HepG2 (cell line): ENCODE results near the gene PLA2G12B. TPM values are rescaled to one million over a fixed set of nuclear protein-coding genes. Genes with fewer than 3 reads are reported as not detected.

Experiments used
- ATAC-seq: fragments of 200-7000 bp; cut with Tn5 transposase; 3 replicates; pipeline ENCODE4 v1.9.1; 2020; ENCODE audit warnings: mild to moderate bottlenecking, moderate library complexity
- BruUV-seq: library from RNA; stranded (reverse); fragments of 400-500 nt; replicated peaks from 2 replicates; lab custom pipeline; 2021; lab: Mats Ljungman, UMichigan
- CTCF ChIA-PET: fragments of 300-600 bp; formaldehyde crosslinking; extraction: SDS; loops from one replicate; lab custom pipeline; 2021; ENCODE audit warnings: low total read pairs, inconsistent platforms, low intra/inter-chr PET ratio; lab: Yijun Ruan, JAX
- POLR2A ChIA-PET: fragments of 350-600 bp; sonication (Branson Sonifier 250); formaldehyde crosslinking; loops from one replicate; lab custom pipeline; 2020; ENCODE audit warnings: antibody characterized with exemption, inconsistent platforms; lab: Yijun Ruan, JAX
- DNase-seq: peaks from one replicate; pipeline ENCODE4 v3.0.0-alpha.2; 2015; ENCODE audit warnings: low spot score
- FAIRE-seq: peaks from 3 replicates; lab custom pipeline; 2011; peaks lifted over from hg19 to GRCh38; lab: Jason Lieb, UNC
- H2AFZ ChIP-seq: one replicate; pipeline ENCODE4 v1.6.1; 2011; ENCODE audit warnings: low read length, inconsistent platforms
- H3K27ac ChIP-seq: fragments of 300-600 bp; 3 replicates; pipeline ENCODE4 v1.8.0; 2011; ENCODE audit warnings: mixed run types, mild to moderate bottlenecking, mixed read lengths, low read length, inconsistent platforms; ENCODE audit not compliant: insufficient read depth; ENCODE audit errors: extremely low read length
- H3K27me3 ChIP-seq, 2 experiments: fragments of 200-600 bp in 1 of 2; 2 replicates in 1 of 2; 3 replicates in 1 of 2; pipeline versions ENCODE4 v1.6.0 to v1.8.0; 2011; ENCODE audit warnings: low read length in 2 of 2, mild to moderate bottlenecking in 2 of 2, moderate library complexity in 2 of 2, inconsistent platforms in 1 of 2; ENCODE audit not compliant: insufficient read depth in 2 of 2, control insufficient read depth in 1 of 2
- H3K36me3 ChIP-seq, 2 experiments: fragments of 200-600 bp in 1 of 2; replicated peaks in 1 of 2; 2 replicates in 1 of 2; 3 replicates in 1 of 2; pipeline versions ENCODE4 v1.5.1 to v1.8.0; 2011; ENCODE audit warnings: low read length in 2 of 2, inconsistent platforms in 1 of 2; ENCODE audit not compliant: insufficient read depth in 2 of 2, control insufficient read depth in 1 of 2
- H3K4me1 ChIP-seq: 2 replicates; pipeline ENCODE4 v1.5.1; 2012; ENCODE audit warnings: low read length, inconsistent platforms; ENCODE audit not compliant: insufficient read depth
- H3K4me2 ChIP-seq: 2 replicates; pipeline ENCODE4 v1.6.0; 2011; ENCODE audit warnings: low read depth, low read length, inconsistent platforms
- H3K4me3 ChIP-seq, 3 experiments: fragments of 200-600 bp in 1 of 3; sonication (generic), shearing (Covaris generic) in 1 of 3; replicated peaks in 1 of 3; 2 replicates each; pipeline ENCODE4 v1.5.1; 2011 to 2016; ENCODE audit warnings: low read length in 3 of 3, inconsistent platforms in 2 of 3, low read depth in 2 of 3, mild to moderate bottlenecking in 2 of 3, control low read depth in 1 of 3, mixed read lengths in 1 of 3; ENCODE audit not compliant: insufficient read depth in 1 of 3
- H3K79me2 ChIP-seq: one replicate; pipeline ENCODE4 v1.6.1; 2011; ENCODE audit warnings: low read length, inconsistent platforms; ENCODE audit not compliant: insufficient read depth
- H3K9ac ChIP-seq: 2 replicates; pipeline ENCODE4 v1.6.0; 2011; ENCODE audit warnings: mild to moderate bottlenecking, low read depth, low read length, inconsistent platforms; ENCODE audit not compliant: insufficient read depth
- H3K9me3 ChIP-seq: 2 replicates; pipeline ENCODE4 v1.5.1; 2012; ENCODE audit warnings: mild to moderate bottlenecking, low read length
- H4K20me1 ChIP-seq: 2 replicates; pipeline ENCODE4 v1.6.0; 2011; ENCODE audit warnings: inconsistent platforms, mild to moderate bottlenecking, low read length, moderate library complexity; ENCODE audit not compliant: insufficient read depth
- ATF3 ChIP-seq: sonication (generic); formaldehyde crosslinking; IDR thresholded peaks from 2 replicates; pipeline ENCODE4 v1.4.0; 2020; ENCODE audit warnings: missing genetic modification reagents
- HHEX ChIP-seq: IDR thresholded peaks from 2 replicates; pipeline ENCODE4 v1.6.1; 2016; ENCODE audit warnings: control low read depth
- KLF13 ChIP-seq: sonication (generic); formaldehyde crosslinking; IDR thresholded peaks from 2 replicates; pipeline ENCODE4 v1.4.0; 2020; ENCODE audit warnings: mild to moderate bottlenecking, missing genetic modification reagents
- POGK ChIP-seq: sonication (generic); formaldehyde crosslinking; conservative IDR thresholded peaks from 2 replicates; pipeline ENCODE4 v1.8.0; 2022; ENCODE audit warnings: mild to moderate bottlenecking, moderate library complexity, missing genetic modification reagents
- SCMH1 ChIP-seq: sonication (generic); formaldehyde crosslinking; IDR thresholded peaks from 2 replicates; pipeline ENCODE4 v1.9.0; 2021; ENCODE audit warnings: missing genetic modification reagents, mild to moderate bottlenecking, borderline replicate concordance
- SMARCC2 ChIP-seq: fragments of 450-650 bp; IDR thresholded peaks from 2 replicates; pipeline ENCODE4 v1.6.1; 2017; ENCODE audit warnings: antibody characterized with exemption, mild to moderate bottlenecking
- SMYD3 ChIP-seq: sonication (generic); formaldehyde crosslinking; IDR thresholded peaks from 2 replicates; pipeline ENCODE4 v1.8.1; 2023; ENCODE audit warnings: mild to moderate bottlenecking, missing genetic modification reagents
- ZGPAT ChIP-seq: IDR thresholded peaks from 2 replicates; pipeline ENCODE4 v1.6.1; 2016; ENCODE audit warnings: mild to moderate bottlenecking
- ZNF432 ChIP-seq: sonication (generic); formaldehyde crosslinking; IDR thresholded peaks from 2 replicates; pipeline ENCODE4 v1.5.0; 2020; ENCODE audit warnings: missing genetic modification reagents, mild to moderate bottlenecking, borderline replicate concordance
- ZNF549 ChIP-seq: sonication (generic); formaldehyde crosslinking; IDR thresholded peaks from 2 replicates; pipeline ENCODE4 v1.5.0; 2020; ENCODE audit warnings: missing genetic modification reagents
- ZNF563 ChIP-seq: sonication (generic); formaldehyde crosslinking; IDR thresholded peaks from 2 replicates; pipeline ENCODE4 v1.8.0; 2022; ENCODE audit warnings: mild to moderate bottlenecking, moderate library complexity, missing genetic modification reagents
- ZNF770 ChIP-seq: sonication (generic); formaldehyde crosslinking; IDR thresholded peaks from 2 replicates; pipeline ENCODE4 v1.5.0; 2020; ENCODE audit warnings: mild to moderate bottlenecking, missing genetic modification reagents
- WGBS: methylation state at CpG from one replicate; pipeline ENCODE4 v1.1.6; 2017; ENCODE audit warnings: low lambda C conversion rate; 5-methylcytosine and 5-hydroxymethylcytosine counted together
- in situ Hi-C: cut with HindIII; loops from 2 replicates; pipeline ENCODE4 v1.10.0; 2017; ENCODE audit warnings: low pct_unique_long_range_greater_than_20kb; ENCODE audit not compliant: extremely low pct_ligation_motif_present
- intact Hi-C: fragments of 100-400 bp; cut with micrococcal nuclease; formaldehyde crosslinking; loops from one replicate; pipeline ENCODE4 v1.10.0; 2022; ENCODE audit not compliant: unreplicated experiment
- polyA plus RNA-seq, 8 experiments: library from polyadenylated mRNA; depleted of rRNA in 3 of 8; stranded (reverse) in 7 of 8; unstranded in 1 of 8; fragments of >200 nt; fragmentation: Illumina TruSeq in 4 of 8; extraction: Trizol in 4 of 8; gene quantifications; 2 replicates each; pipeline versions ENCODE4 v1.2.1 to v1.2.3, GENCODE V29; 2011 to 2016; ENCODE audit warnings: low read depth in 4 of 8, missing spikeins in 1 of 8, mixed read lengths in 1 of 8; ENCODE audit not compliant: insufficient read depth in 1 of 8
- total RNA-seq, 5 experiments: library from RNA; depleted of rRNA; stranded (reverse); fragments of >200 nt; fragmentation: Illumina TruSeq; extraction: Trizol; gene quantifications; 2 replicates each; pipeline ENCODE4 v1.2.3, GENCODE V29; 2016; ENCODE audit warnings: low read depth in 1 of 5
- TF ChIP-seq, protein P1 (sequence below): sonication (generic); formaldehyde crosslinking; IDR thresholded peaks from 2 replicates; pipeline ENCODE4 v1.5.1; 2020; ENCODE audit warnings: missing genetic modification reagents, mild to moderate bottlenecking, borderline replicate concordance
- TF ChIP-seq, protein P2 (sequence below): sonication (generic); formaldehyde crosslinking; IDR thresholded peaks from 2 replicates; pipeline ENCODE4 v1.5.1; 2020; ENCODE audit warnings: mild to moderate bottlenecking, missing genetic modification reagents

Gene PLA2G12B
- total and polyA plus RNA-seq, 2 of the 13 experiments (the other 11 are each of a cell fraction or from before 2014, with no cell fraction given) = 7.7 to 38.0 TPM

DNA sequence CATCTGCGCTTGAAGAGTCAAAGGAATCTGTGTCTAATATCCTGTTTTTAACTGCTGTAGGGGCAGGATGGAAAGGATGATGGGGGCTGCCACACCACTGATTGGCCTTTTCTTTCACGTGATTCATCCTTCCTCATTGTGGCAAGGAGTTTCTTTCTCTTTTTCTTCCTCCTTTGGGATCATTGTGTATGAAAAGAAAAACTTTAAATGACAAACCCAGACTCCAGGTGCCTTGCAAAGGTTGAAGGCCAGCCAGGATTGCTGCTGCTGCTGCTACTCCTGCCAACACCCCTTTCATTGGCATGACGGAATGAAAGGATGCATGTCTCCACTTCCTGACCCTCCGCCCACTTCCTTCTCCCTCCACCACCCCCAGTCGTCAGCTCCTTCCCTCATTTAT is 67.6 kb downstream of the PLA2G12B start (continued):
- no peak for TF ChIP-seq SCMH1 (CRISPR knock-in tag)
- TF ChIP-seq ZNF549 (CRISPR knock-in tag) = no peak
- no peak for TF ChIP-seq ZNF770 (CRISPR knock-in tag)
- TF ChIP-seq ZGPAT (CRISPR knock-in tag) = no peak
- TF ChIP-seq ZNF563 (CRISPR knock-in tag) = no peak
- TF ChIP-seq, protein P1, sequence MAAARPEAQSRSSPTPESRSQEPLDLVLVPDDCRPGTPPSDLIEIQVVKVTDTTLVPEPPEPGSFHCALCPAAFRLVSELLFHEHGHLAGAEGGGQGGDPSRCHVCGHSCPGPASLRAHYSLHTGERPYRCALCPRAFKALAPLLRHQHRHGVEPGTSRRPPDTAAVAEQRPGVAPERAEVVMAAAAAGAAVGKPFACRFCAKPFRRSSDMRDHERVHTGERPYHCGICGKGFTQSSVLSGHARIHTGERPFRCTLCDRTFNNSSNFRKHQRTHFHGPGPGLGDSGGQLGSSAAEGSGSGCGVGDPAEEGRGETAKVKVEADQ = no peak

DNA sequence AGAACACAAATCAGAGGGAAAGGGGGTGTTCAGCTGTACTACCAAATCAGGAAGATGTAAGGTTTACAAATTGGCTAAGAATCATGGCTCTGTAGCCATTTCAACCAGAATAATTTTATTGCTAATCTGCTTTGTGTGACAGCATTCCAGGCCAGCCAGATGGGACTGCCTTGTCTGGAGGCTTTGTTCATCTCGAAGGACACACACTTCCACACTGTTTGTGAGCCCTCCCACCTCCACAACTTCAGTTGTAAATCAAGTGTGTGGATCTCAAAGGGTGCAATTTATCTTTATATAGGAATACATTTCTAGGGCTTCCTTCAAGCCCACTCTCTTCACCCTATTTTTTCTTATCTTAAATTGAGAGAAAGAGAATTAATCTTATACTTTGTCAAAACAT is 68.0 kb downstream of the PLA2G12B start:
- Histone ChIP-seq H3K36me3 (peaks cover 3% of the 10 kb centered on the region in 2 experiments; a peak in 2 of 5 replicates), H3K79me2 (no peaks in the 10 kb centered on the region), H3K27ac (no peak overlapping the region), H3K4me2 (no peak overlapping the region), H3K9ac (no peak overlapping the region), H2AFZ (no peak overlapping the region), H3K4me3 (no peak overlapping the region), H3K9me3 (no peaks in the 10 kb centered on the region), H3K27me3 (no peaks in the 10 kb centered on the region), H4K20me1 (no peaks in the 10 kb centered on the region), H3K4me1 (peaks cover 2% of the 10 kb centered on the region)
- no TSS peak for BruUV-seq
- DNase-seq (no peak), ATAC-seq (no peak), FAIRE-seq (no peak)
- ChIA-PET POLR2A (no interaction called here), CTCF (no interaction called here)
- 82% methylated on average over 1 of the region's 1 CpG for WGBS
- in situ Hi-C loops (no loop called here), intact Hi-C loops (no loop called here)
- TF ChIP-seq, protein P2, sequence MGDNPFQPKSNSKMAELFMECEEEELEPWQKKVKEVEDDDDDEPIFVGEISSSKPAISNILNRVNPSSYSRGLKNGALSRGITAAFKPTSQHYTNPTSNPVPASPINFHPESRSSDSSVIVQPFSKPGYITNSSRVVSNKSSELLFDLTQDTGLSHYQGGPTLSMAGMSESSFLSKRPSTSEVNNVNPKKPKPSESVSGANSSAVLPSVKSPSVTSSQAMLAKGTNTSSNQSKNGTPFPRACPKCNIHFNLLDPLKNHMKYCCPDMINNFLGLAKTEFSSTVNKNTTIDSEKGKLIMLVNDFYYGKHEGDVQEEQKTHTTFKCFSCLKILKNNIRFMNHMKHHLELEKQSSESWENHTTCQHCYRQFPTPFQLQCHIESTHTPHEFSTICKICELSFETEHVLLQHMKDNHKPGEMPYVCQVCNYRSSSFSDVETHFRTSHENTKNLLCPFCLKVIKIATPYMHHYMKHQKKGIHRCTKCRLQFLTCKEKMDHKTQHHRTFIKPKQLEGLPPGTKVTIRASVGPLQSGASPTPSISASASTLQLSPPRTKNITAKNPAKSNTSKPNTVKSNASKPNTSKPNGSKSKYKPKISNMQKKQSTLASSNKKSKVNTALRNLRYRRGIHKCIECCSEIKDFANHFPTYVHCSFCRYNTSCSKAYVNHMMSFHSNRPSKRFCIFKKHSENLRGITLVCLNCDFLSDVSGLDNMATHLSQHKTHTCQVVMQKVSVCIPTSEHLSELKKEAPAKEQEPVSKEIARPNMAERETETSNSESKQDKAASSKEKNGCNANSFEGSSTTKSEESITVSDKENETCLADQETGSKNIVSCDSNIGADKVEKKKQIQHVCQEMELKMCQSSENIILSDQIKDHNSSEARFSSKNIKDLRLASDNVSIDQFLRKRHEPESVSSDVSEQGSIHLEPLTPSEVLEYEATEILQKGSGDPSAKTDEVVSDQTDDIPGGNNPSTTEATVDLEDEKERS = no peak
- TF ChIP-seq KLF13 (CRISPR knock-in tag) (no peak), POGK (no peak), SMYD3 (CRISPR knock-in tag) (no peak), SMARCC2 (no peak), HHEX (CRISPR knock-in tag) (no peak), ATF3 (CRISPR knock-in tag) (no peak), ZNF432 (CRISPR knock-in tag) (no peak)
